Mesenchymal stem cell (in vitro differentiated cells and primary cell): Measurements from ENCODE around the gene FLOT1.
A peak's percentile ranks its signal among the peaks of the same experiment; 100 is the strongest.
"Not testable (repeated sequence)": the region's sequence is repeated elsewhere in the genome, so short reads cannot be mapped to it uniquely, and the experiment has no call there.

Experiments
- DNase-seq: peaks from one replicate; pipeline ENCODE4 v3.0.0-alpha.2; 2013
- H2AFZ ChIP-seq: one replicate; pipeline ENCODE4 v1.6.1; 2013; ENCODE audit warnings: low read depth, mild to moderate bottlenecking, control low read depth, inconsistent platforms, low read length, moderate library complexity
- H2AK5ac ChIP-seq: 2 replicates; pipeline ENCODE4 v1.6.1; 2013; ENCODE audit warnings: low read length, moderate library complexity, mild to moderate bottlenecking, inconsistent platforms; ENCODE audit not compliant: severe bottlenecking
- H2BK120ac ChIP-seq: one replicate; pipeline ENCODE4 v1.6.1; 2013; ENCODE audit warnings: low read depth, mild to moderate bottlenecking, inconsistent platforms, low read length, moderate library complexity
- H2BK12ac ChIP-seq, 2 experiments: one replicate each; pipeline ENCODE4 v1.6.1; 2013; ENCODE audit warnings: inconsistent platforms in 2 of 2, low read length in 2 of 2, mild to moderate bottlenecking in 2 of 2, moderate library complexity in 2 of 2, control low read depth in 1 of 2
- H2BK15ac ChIP-seq: one replicate; pipeline ENCODE4 v1.6.1; 2013; ENCODE audit warnings: mild to moderate bottlenecking, low read depth, inconsistent platforms; ENCODE audit not compliant: poor library complexity, severe bottlenecking
- H2BK5ac ChIP-seq: 2 replicates; pipeline ENCODE4 v1.6.1; 2013; ENCODE audit warnings: low read depth, mild to moderate bottlenecking, low read length, control low read depth, inconsistent platforms; ENCODE audit not compliant: poor library complexity, severe bottlenecking
- H3K14ac ChIP-seq, 2 experiments: one replicate each; pipeline ENCODE4 v1.6.1; 2013; ENCODE audit warnings: inconsistent platforms in 2 of 2, low read length in 2 of 2, control low read depth in 1 of 2, mild to moderate bottlenecking in 1 of 2, moderate library complexity in 1 of 2
- H3K18ac ChIP-seq, 2 experiments: one replicate each; pipeline ENCODE4 v1.6.1; 2013; ENCODE audit warnings: inconsistent platforms in 2 of 2, low read length in 2 of 2, control low read depth in 1 of 2, low read depth in 1 of 2, mild to moderate bottlenecking in 1 of 2
- H3K23ac ChIP-seq, 2 experiments: one replicate each; pipeline ENCODE4 v1.6.1; 2013; ENCODE audit warnings: inconsistent platforms in 2 of 2, low read length in 2 of 2, mild to moderate bottlenecking in 2 of 2, moderate library complexity in 2 of 2, control low read depth in 1 of 2
- H3K27ac ChIP-seq: 2 replicates; pipeline ENCODE4 v1.5.1; 2013; ENCODE audit warnings: mild to moderate bottlenecking, moderate library complexity, low read length, control low read depth, inconsistent platforms; ENCODE audit not compliant: poor library complexity, severe bottlenecking
- H3K27me3 ChIP-seq, 2 experiments: 2 replicates each; pipeline versions ENCODE4 v1.6.1 to v1.7.0; 2013; ENCODE audit warnings: low read length in 2 of 2, mild to moderate bottlenecking in 2 of 2, moderate library complexity in 2 of 2, control low read depth in 1 of 2, inconsistent platforms in 1 of 2; ENCODE audit not compliant: control insufficient read depth in 1 of 2, insufficient read depth in 1 of 2
- H3K36me3 ChIP-seq, 2 experiments: 2 replicates each; pipeline versions ENCODE4 v1.6.1 to v1.7.0; 2013; ENCODE audit warnings: low read length in 2 of 2, control low read depth in 1 of 2, inconsistent platforms in 1 of 2, low read depth in 1 of 2, mild to moderate bottlenecking in 1 of 2; ENCODE audit not compliant: insufficient read depth in 2 of 2, control insufficient read depth in 1 of 2
- H3K4ac ChIP-seq, 2 experiments: one replicate each; pipeline ENCODE4 v1.6.1; 2013; ENCODE audit warnings: inconsistent platforms in 2 of 2, low read length in 2 of 2, mild to moderate bottlenecking in 2 of 2, moderate library complexity in 2 of 2, control low read depth in 1 of 2, low read depth in 1 of 2
- H3K4me1 ChIP-seq: 2 replicates; pipeline ENCODE4 v1.6.1; 2013; ENCODE audit warnings: low read depth, low read length, control low read depth; ENCODE audit not compliant: control insufficient read depth, insufficient read depth
- H3K4me2 ChIP-seq: 2 replicates; pipeline ENCODE4 v1.6.1; 2013; ENCODE audit warnings: low read length, mild to moderate bottlenecking, inconsistent platforms; ENCODE audit not compliant: poor library complexity, severe bottlenecking
- H3K4me3 ChIP-seq, 2 experiments: 2 replicates each; pipeline versions ENCODE4 v1.5.1 to v1.7.0; 2013; ENCODE audit warnings: low read length in 2 of 2, mild to moderate bottlenecking in 2 of 2, control low read depth in 1 of 2, low read depth in 1 of 2; ENCODE audit not compliant: insufficient read depth in 1 of 2
- H3K79me1 ChIP-seq: replicated peaks from 2 replicates; pipeline ENCODE4 v1.6.1; 2013; ENCODE audit warnings: mild to moderate bottlenecking, control low read depth, low read length, inconsistent platforms; ENCODE audit not compliant: poor library complexity, severe bottlenecking
- H3K9ac ChIP-seq: 2 replicates; pipeline ENCODE4 v1.7.0; 2013; ENCODE audit warnings: mild to moderate bottlenecking, low read length, moderate library complexity
- H3K9me3 ChIP-seq: 2 replicates; pipeline ENCODE4 v1.7.0; 2013; ENCODE audit warnings: mild to moderate bottlenecking, low read length; ENCODE audit not compliant: control insufficient read depth
- H4K8ac ChIP-seq: one replicate; pipeline ENCODE4 v1.6.1; 2013; ENCODE audit warnings: inconsistent platforms, mild to moderate bottlenecking, low read length, moderate library complexity
- H4K91ac ChIP-seq: one replicate; pipeline ENCODE4 v1.6.1; 2013; ENCODE audit warnings: mild to moderate bottlenecking, low read length, inconsistent platforms
- WGBS: methylation state at CpG from one replicate; pipeline ENCODE4 v1.1.7; 2013; ENCODE audit warnings: mixed read lengths; 5-methylcytosine and 5-hydroxymethylcytosine counted together

The FLOT1 gene

GRCh38 chr6:30757261-30757904 is 14.9 kb upstream of the FLOT1 start:
- Histone ChIP-seq H2AFZ (no peak overlapping the region), H3K9ac (no peak overlapping the region), H4K91ac (no peak overlapping the region), H3K18ac (peak overlapping the region in 1 of 2 experiments; percentile 76), H3K4me3 (no peak overlapping the region), H2BK12ac (peak overlapping the region in 1 of 2 experiments; percentile 48), H2BK15ac (no peak overlapping the region), H2BK5ac (peak overlapping the region; percentile 33), H3K9me3 (no peaks in the 10 kb centered on the region), H3K14ac (peak overlapping the region in 1 of 2 experiments; percentile 76), H3K4me1 (peaks cover 14% of the 10 kb centered on the region), H2BK120ac (no peak overlapping the region), H4K8ac (no peak overlapping the region), H3K79me1 (peaks cover 10% of the 10 kb centered on the region), H3K23ac (no peak overlapping the region), H2AK5ac (peak overlapping the region; percentile 99), H3K27ac (peak overlapping the region; percentile 99), H3K4me2 (no peak overlapping the region), H3K27me3 (no peaks in the 10 kb centered on the region), H3K4ac (no peak overlapping the region), H3K36me3 (no peaks in the 10 kb centered on the region)
- WGBS, result 80% methylated on average over 1 of the region's 1 CpG
- no peak for DNase-seq

- H3K27ac ChIP-seq, H3K9me3 ChIP-seq, H3K18ac ChIP-seq, H3K4me2 ChIP-seq, H3K4me3 ChIP-seq, H3K14ac ChIP-seq, H3K36me3 ChIP-seq, H4K8ac ChIP-seq, H3K79me1 ChIP-seq, H3K9ac ChIP-seq, H4K91ac ChIP-seq, H2AFZ ChIP-seq, H3K27me3 ChIP-seq, H3K4ac ChIP-seq, H3K23ac ChIP-seq, H2BK5ac ChIP-seq, H2BK120ac ChIP-seq, DNase-seq: not testable (repeated sequence)
- 93% methylated on average over 4 of the region's 7 CpGs for WGBS
- peak overlapping the region; percentile 99 for H2AK5ac ChIP-seq
- H2BK15ac ChIP-seq, result peak overlapping the region; percentile 46
- H2BK12ac ChIP-seq, result peak overlapping the region in 1 of 2 experiments; percentile 24
- peaks cover 16% of the 10 kb centered on the region for H3K4me1 ChIP-seq
Observed at GRCh38 chr6:30756405-30757003, 14.0 kb upstream of the FLOT1 start.

GRCh38 chr6:30754631-30755030 is 12.1 kb upstream of the FLOT1 start:
- Histone ChIP-seq H4K8ac (no peak overlapping the region), H3K14ac (no peak overlapping the region), H3K27ac (no peak overlapping the region), H2BK15ac (no peak overlapping the region), H3K4me2 (no peak overlapping the region), H2BK12ac (no peak overlapping the region), H3K4ac (no peak overlapping the region), H3K18ac (no peak overlapping the region), H2AK5ac (no peak overlapping the region), H3K79me1 (peaks cover 6% of the 10 kb centered on the region), H2BK120ac (no peak overlapping the region), H3K27me3 (no peaks in the 10 kb centered on the region), H2AFZ (no peak overlapping the region), H3K4me1 (peaks cover 16% of the 10 kb centered on the region), H4K91ac (no peak overlapping the region), H3K4me3 (no peak overlapping the region), H2BK5ac (no peak overlapping the region), H3K23ac (no peak overlapping the region), H3K9me3 (no peaks in the 10 kb centered on the region), H3K9ac (no peak overlapping the region), H3K36me3 (no peaks in the 10 kb centered on the region)
- WGBS, result 100% methylated on average over 1 of the region's 3 CpGs
- DNase-seq, result peak; percentile 21

- H2BK15ac ChIP-seq, result peak overlapping the region; percentile 94
- H3K23ac ChIP-seq, result no peak overlapping the region
- peak overlapping the region; percentile 97 for H2AK5ac ChIP-seq
- peak; percentile 100 for DNase-seq
- 32% methylated on average over 12 of the region's 12 CpGs for WGBS
- peak overlapping the region in 1 of 2 experiments; percentile 73 for H3K14ac ChIP-seq
- H3K4me2 ChIP-seq, result no peak overlapping the region
- H3K27ac ChIP-seq, result peak overlapping the region; percentile 99
- peak overlapping the region; percentile 85 to 86 for H3K4ac ChIP-seq
- peak overlapping the region; percentile 82 for H2BK12ac ChIP-seq
- peak overlapping the region; percentile 74 to 92 for H3K18ac ChIP-seq
- peak overlapping the region; percentile 93 for H4K8ac ChIP-seq
- H3K4me3 ChIP-seq, result peak overlapping the region in 1 of 2 experiments; percentile 62
- H4K91ac ChIP-seq, result peak overlapping the region; percentile 92
- H2BK120ac ChIP-seq, result peak overlapping the region; percentile 86
- H3K79me1 ChIP-seq, result peaks cover 6% of the 10 kb centered on the region
- H3K9me3 ChIP-seq, result no peaks in the 10 kb centered on the region
- peak overlapping the region; percentile 80 for H3K9ac ChIP-seq
- H3K4me1 ChIP-seq, result peaks cover 25% of the 10 kb centered on the region
- no peaks in the 10 kb centered on the region for H3K36me3 ChIP-seq
- no peaks in the 10 kb centered on the region for H3K27me3 ChIP-seq
- peak overlapping the region; percentile 99 for H2BK5ac ChIP-seq
- no peak overlapping the region for H2AFZ ChIP-seq
Observed at GRCh38 chr6:30752157-30752927, 9.9 kb upstream of the FLOT1 start.
